HL-60/S4 treated with phorbol 12-myristate 13-acetate at 8.2 ng/mL for 4 days and 3 days (cell line): ENCODE data around the gene IL1RAPL1.

Experiments used
- in situ Hi-C: fragments of 300-500 bp; cut with MboI; formaldehyde crosslinking; loops from 2 replicates; pipeline ENCODE4 v1.15.0; 2022; ENCODE audit warnings: low sequenced_read_pairs

Gene IL1RAPL1

GRCh38 chrX:28586981-28587551 lies at the start of gene IL1RAPL1:
IL1RAPL1 (plus strand) TSS chrX:28587446.
- in situ Hi-C loops: no loop called here

DNA sequence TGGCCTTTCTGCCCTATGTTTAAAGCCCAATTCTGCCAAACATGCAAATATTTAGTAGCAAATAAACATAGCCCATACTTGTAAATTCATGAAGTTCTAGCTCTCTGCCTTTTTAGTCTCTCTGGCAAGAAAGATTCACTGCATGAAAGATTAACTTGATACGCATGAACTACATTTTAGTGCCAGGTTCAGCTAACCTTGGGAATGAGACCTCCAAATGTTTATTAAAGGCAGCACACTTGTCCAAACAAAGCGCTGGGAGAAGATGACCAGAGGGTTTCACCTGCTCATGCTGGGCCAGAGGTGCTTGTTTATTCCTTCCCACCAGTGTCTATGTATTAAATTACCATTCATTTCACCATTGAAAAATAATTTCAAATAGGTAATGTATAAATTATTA lies 44.5 kb upstream of the IL1RAPL1 start:
- in situ Hi-C loops: no loop called here

DNA sequence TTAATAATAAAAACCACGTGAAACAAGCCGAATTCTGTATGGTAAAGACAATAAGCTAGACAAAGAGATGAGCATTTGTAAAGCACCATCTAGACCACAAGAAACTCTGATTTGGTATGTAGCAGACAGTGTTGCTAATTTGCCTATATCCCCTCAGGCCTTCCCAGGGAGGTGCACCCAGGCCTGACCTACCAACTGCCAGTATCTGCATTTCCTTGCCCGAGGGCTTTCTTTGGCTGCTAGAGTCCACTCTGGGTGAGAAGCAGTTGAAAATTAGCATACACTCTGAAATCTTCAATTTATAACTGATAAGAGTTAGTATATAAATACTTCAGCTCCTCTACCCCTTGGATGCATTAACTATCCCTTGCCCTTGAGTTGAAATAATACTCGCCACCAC lies 37.4 kb upstream of the IL1RAPL1 start:
- in situ Hi-C loops: no loop called here

GRCh38 chrX:28550331-28550872 lies 36.8 kb upstream of the IL1RAPL1 start:
- in situ Hi-C loops: no loop called here

DNA sequence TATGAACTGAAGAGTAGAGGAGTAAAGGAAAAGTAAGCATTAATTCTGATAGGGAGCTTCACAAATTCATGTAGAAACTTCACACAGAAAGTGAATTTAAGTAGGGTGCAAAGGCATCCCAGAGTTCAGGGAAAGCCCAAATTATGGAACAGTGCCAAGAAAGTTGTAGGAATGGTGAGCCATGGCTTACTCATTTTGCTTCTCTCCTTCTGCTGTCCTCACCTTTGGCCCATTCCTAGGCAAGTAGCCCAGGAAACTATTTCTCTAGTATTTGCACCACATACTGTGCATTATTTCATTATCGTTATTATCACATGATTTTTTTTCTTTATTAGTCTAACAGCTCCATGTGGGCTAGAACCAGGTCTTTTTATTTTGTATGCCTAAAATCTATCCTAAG lies 34.9 kb upstream of the IL1RAPL1 start:
- in situ Hi-C loops: no loop called here

GRCh38 chrX:28552882-28553829 lies 34.1 kb upstream of the IL1RAPL1 start:
- in situ Hi-C loops: no loop called here

DNA sequence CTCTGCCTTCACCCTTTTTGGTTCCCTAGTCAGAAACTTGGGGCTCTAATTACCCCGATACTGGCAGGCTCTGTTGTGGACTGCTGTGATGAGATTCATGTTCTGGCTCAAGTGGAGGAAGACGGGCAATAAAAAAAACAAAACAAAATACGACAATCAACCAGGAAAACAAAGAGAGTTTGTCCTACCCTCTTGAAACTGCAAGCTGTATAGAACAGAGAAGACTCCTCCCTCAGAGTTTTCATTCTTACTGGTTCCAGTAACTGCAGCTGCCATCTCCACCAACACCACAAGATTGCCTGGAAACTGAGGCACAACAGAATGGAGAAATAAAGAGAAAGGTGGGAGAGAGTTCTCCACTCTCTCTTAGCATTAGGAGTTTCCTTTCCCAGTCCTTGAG lies 11.1 kb upstream of the IL1RAPL1 start:
- in situ Hi-C loops: no loop called here

DNA sequence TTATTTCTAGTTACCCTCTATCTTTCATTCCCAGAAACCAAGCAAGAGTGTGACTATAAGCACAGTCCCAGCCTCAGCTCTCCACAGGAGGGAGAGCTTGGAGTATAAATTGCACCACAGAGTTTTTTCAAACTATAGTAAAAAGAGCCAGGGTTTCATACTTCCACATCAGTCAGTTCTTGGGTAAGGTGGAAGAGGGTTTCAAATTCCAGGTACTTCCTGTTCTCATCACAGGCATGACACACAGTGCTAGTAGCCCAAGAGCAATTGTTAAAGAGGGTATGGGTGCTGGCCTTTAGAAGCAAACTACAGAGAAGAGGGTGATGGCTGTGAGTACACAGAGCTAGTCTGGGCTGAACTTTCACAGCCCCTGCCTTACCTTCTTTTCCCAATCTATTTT lies 5.7 kb upstream of the IL1RAPL1 start:
- in situ Hi-C loops: no loop called here

- in situ Hi-C loops: no loop called here
Observed at GRCh38 chrX:28582511-28582910, 4.7 kb upstream of the IL1RAPL1 start.

- in situ Hi-C loops: no loop called here
Observed at GRCh38 chrX:28584025-28584424, 3.2 kb upstream of the IL1RAPL1 start.

GRCh38 chrX:28585767-28586166 lies 1.5 kb upstream of the IL1RAPL1 start:
- in situ Hi-C loops: no loop called here

GRCh38 chrX:28586286-28586685 lies 960 bp upstream of the IL1RAPL1 start:
- in situ Hi-C loops: no loop called here

DNA sequence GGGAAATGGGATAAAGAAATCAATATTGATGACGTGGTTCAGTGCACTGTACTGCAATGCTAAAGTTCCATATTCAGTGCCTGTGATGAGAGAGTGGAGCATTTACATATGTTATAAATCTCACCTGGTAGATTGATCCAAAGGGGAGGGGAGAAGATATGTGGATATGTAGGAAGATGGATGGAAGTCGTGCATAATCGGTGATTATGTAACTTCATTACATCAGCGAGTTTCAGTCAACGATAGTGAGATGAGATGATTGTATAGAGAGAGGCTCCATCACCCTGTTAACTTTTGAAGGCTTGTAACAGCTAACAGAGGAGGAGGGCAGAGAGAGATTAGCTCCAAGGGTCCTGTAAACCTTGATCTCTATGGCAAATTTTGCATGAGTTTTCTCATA lies 1.8 kb downstream of the IL1RAPL1 start:
- in situ Hi-C loops: no loop called here

- in situ Hi-C loops: no loop called here
Observed at GRCh38 chrX:28590396-28590795, 3.1 kb downstream of the IL1RAPL1 start.

DNA sequence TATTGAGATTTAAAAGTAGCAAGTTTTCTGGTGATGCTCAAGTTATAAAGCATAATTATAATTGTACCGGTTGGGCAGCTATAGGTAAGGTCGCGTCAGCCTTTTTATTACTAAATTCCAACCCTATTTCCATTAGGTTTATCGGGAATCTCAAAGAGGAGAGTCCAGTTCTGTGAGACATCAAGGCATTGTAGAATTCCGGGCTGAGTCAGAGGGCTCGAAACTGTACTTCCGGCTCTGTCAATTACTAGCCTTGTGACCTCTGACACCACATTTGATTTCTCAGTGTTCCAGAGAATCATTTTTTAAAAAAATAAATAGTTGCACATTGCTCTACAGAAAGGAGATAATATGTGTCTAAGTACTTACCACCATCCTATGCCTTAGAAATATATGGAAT lies 4.3 kb downstream of the IL1RAPL1 start:
- in situ Hi-C loops: no loop called here

DNA sequence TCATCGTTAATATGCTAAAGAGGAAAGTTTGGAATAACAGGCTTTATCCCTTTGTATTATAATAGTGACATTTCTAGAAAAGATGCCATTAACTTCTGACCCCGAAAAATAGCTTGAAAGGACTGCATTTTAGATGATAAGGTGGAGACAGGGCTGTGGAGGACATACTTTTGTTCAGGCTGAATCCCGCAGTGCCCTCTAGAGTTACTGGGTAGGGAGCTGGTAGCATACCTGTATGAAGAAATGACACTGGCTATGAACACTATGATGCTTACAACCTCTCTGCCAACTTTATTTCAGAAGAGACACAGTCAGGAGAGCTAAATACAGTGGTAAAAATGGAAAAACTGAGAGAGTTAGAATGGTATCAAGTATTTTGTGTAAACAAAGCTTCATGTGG lies 8.1 kb downstream of the IL1RAPL1 start:
- in situ Hi-C loops: no loop called here

DNA sequence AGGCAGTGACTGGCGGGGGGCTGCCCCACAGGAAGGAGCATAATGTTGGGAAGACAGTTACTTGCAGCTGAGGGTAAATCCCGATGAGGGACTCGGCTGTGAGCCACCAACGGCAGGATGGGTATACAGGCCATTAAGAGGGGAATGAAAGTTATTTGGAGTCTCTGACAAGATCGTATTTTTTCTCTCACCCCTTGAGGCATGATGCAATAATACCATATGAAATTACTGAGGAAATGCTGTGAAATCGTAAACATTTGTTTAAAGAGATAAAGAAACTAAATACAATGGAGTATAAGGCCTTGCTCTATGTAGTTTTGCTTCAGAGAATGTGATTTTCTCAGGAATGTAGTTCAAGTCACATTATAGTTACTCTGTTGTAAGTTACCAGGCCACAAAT lies 12.7 kb downstream of the IL1RAPL1 start:
- in situ Hi-C loops: no loop called here

- in situ Hi-C loops: no loop called here
Observed at GRCh38 chrX:28609003-28609402, 21.8 kb downstream of the IL1RAPL1 start.

- in situ Hi-C loops: no loop called here
Observed at GRCh38 chrX:28609917-28610613, 22.8 kb downstream of the IL1RAPL1 start.

DNA sequence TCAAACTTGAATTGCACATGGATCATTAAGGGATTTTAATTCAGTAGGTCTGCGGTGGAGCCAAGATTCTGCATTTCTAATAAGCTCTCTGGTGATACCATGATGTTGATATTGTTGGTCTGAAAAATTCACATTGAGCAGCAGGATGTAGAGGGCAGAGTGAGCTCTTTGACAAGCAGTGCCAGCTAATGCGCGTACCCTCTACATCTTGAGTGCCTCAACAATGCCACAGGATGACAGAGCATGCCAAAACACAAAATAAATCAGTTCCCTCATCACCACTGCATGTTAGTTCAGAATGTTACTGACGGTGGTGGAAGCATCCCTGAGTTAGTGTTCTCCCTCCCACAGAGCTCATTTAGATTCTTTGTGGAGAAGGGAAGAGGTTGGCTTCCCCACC lies 23.5 kb downstream of the IL1RAPL1 start:
- in situ Hi-C loops: no loop called here

- in situ Hi-C loops: no loop called here
Observed at GRCh38 chrX:28613558-28613957, 26.3 kb downstream of the IL1RAPL1 start.

GRCh38 chrX:28625223-28625622 lies 38.0 kb downstream of the IL1RAPL1 start:
- in situ Hi-C loops: no loop called here
